GM21723 (cell line): ENCODE measurements around the gene ERBB4.
"Not testable (repeated sequence)": the region's sequence is repeated elsewhere in the genome, so short reads cannot be mapped to it uniquely, and the experiment has no call there.

Source experiments
- ATAC-seq: cut with Tn5 transposase; IDR thresholded peaks from one replicate; pipeline ENCODE4 v1.9.1; 2021; ENCODE audit warnings: mild to moderate bottlenecking, moderate library complexity; ENCODE audit not compliant: unreplicated experiment

Gene ERBB4

DNA sequence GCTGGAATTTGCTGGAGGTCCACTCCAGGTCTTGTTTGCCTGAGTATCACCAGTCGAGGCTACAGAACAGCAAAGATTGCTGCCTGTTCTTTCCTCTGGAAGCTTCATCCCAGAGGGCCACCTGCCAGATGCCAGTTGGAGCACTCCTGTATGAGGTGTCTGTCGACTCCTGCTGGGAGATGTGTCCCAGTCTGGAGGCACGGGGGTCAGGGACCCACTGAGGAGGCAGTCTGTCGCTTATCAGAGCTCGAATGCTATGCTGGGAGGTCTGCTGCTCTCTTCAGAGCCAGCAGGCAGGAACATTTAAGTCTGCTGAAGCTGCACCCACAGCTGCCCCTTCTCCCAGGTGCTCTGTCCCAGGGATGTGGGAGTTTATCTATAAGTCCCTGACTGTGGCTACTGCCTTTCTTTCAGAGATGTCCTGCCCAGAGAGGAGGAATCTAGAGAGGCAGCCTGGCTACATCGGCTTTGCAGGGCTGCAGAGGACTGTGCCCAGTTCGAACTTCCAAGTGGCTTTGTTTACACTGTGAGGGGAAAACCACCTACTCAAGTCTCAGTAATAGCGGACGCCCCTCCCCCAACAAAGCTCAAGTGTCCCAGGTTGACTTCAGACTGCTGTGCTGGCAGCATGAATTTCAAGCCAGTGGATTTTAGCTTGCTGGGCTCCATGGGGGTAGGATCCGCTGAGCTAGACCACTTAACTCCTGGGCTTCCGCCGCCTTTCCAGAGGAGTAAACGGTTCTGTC, 301.1 kb downstream of the ERBB4 start:
- ATAC-seq: no peak

DNA sequence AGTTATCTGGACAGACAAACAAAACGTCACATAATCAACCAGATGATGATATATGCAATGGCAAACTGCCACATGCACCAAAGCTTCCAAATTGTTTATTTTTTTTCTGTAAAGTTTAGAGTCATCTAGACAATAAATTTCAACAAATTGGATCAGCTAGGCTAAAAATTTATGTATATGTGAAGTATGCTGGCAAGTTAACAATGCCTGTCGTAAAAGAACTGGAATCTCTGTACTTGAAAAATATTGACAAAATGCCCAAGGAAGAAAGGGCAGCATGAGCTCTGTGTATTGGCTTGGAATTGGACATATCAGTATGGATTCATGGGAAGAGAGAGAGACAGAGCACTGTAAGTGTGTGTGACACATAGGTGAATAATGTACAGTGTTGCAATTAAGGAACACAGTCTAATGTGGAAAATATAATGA, 309.8 kb downstream of the ERBB4 start:
- no peak for ATAC-seq

DNA sequence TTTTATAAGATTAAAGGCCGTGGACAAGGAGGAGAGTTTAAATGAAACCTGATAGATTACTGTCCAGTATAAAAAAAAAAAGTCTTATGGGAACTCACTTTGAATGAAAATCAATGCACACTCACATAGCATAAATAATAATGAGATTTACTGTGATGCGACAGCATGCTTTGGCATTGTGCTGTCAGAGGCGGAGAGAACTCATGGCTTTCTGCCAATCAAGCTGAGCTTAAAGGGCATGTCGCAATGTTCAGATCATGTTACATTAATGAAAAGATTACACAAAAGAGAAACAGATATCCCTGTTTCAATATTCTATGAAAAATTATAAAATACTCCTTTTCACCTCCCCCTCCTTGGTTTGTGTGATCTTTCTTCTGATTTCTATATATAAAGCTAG, 310.8 kb downstream of the ERBB4 start:
- no peak for ATAC-seq

- no peak for ATAC-seq
Measured at GRCh38 chr2:212226114-212226513, 312.5 kb downstream of the ERBB4 start.

DNA sequence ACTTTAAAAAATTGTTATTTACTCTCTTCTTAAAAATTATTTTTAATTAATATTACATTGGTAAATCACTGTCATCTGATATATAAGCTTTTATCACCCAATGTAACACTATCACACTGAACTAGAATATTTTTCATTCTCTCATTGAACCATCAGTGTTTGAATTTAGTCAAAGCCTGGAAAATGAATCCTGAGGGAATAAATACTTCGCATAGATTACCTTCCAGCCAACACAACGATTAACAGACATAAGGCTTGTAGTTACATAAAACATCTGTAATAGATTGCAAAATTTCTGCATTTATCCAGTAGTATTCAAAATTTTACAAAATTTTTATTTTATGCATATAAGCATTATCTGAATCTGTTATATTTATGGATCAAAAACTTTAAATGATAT, 314.9 kb downstream of the ERBB4 start:
- no peak for ATAC-seq

GRCh38 chr2:212213191-212213590, 325.4 kb downstream of the ERBB4 start:
- ATAC-seq: peak; percentile 65

DNA sequence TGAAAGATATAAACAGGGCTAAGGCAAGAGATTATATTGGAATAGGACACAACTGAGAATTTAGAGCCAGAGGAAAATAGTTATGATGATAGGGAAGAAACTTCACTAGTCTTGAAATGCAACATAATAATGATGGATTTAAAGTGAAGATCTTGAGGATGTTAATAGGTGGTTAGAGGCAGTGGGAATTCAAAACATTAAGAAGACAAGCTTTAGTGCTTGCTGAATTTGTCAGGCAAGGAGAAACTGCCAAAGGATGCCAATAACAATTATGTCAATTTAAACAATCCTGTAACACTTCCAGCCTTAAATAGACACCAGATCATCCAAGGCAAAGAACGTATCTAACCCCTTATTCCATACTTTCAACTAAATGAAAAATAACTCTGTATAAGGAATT, 330.1 kb downstream of the ERBB4 start:
- no peak for ATAC-seq

DNA sequence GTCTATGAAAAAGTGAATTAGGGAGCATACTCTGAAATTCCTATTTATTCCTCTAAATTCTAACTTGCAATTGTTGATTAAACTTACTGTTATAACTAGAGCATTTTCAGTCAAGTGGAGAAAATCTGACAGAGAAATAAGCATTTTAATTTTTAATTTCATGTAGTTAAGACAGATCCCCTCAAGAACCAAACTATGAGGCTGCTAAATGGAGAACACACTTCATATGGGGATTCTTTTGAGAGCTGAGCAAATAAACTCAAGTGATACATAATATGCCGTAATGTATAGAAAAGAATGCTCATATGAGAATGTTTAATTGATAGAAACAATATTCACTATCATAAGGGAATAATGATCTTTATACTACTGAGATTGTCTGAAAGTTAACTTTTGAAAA, 340.8 kb downstream of the ERBB4 start:
- ATAC-seq: no peak

GRCh38 chr2:212195626-212196025, 343.0 kb downstream of the ERBB4 start:
- no peak for ATAC-seq

GRCh38 chr2:212194396-212194795, 344.2 kb downstream of the ERBB4 start:
- ATAC-seq: no peak

DNA sequence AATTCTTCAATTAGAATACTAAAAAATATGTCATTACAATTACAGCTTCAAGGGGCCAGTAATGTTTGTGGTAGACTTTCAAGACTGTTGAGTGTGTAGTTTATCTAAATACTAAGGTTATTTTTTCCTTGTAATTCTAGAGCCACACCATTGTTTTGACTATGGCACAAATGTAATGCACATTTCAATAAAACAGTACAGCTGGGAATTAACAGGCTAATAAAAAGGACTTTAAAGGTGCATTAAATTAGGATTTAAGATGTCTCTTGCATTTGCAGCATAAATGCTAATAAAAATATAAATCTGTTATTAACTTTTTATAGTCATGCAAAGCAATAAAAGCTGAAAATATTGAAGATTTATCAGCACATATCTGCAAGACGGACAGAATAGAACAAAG, 344.8 kb downstream of the ERBB4 start:
- ATAC-seq: no peak

- ATAC-seq: no peak
Measured at GRCh38 chr2:212193056-212193455, 345.5 kb downstream of the ERBB4 start.

GRCh38 chr2:212191438-212191837, 347.2 kb downstream of the ERBB4 start:
- ATAC-seq: not testable (repeated sequence)

DNA sequence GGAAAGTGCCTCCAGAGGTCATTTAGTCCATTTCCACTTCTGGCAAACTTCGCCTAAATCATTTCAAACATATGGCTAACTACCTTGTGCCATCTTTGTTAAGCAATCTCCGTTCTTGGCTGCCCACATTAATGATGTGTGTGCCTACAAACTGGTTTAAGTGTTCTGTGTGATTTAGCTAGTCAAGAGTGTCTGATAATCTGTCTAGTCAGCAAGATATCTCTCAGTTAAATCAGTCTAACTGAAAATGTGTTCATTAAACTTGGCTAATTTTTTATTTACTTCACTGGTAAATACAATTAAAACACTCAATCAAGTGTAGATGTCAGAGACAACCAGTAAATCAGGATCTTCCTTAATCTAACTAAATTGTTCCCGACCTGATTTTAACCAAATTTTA, 352.4 kb downstream of the ERBB4 start:
- ATAC-seq: no peak

- no peak for ATAC-seq
Measured at GRCh38 chr2:212181646-212182045, 357.0 kb downstream of the ERBB4 start.

DNA sequence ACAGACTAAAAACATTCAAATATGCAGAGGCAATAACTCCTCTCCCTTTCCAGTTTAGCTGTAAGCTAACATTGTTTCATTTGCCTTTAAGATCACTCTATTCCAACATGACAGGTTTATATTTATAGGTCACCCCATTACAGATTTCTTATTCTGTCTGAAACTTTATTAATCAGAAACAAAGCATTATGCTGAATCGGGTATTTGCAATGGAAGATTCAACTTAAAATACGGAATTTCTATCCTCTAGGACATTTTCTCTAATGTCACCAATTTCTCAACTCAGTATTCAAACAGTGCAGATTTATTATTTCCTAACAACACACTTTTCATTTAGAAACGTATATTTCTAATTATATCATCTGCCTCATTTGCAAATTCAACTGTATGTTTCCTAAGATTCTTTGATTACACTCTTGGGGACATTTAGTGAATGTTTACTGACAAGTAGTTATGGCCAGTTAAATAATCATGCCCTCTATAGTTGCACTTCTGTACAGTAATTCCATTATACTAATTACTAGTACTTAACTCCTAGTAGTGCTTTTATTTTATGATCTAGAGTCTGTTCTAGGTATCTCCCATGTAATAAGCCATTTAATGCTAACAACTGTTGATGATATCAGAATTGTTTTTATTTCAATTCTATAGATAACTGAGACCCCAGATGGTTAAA, 358.1 kb downstream of the ERBB4 start:
- ATAC-seq: no peak

DNA sequence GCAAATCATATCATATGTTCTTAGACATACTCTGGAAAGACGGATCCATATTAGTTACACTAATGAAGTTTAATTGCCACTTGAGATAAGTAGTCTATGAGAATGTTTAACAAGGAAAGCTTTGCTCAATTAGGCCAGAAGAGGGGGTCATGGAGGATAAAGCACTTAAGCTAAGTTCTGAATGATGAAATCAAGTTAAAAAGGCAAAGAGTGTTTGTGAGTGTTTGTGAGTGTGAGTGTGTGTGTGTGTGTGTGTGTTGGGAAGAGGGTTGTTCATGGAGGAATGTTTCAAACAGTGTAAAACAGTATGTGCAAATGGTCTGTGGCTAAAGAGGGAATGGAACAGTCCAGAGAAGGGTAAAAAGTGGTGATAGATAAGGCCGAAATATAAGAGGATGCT, 360.9 kb downstream of the ERBB4 start:
- no peak for ATAC-seq

DNA sequence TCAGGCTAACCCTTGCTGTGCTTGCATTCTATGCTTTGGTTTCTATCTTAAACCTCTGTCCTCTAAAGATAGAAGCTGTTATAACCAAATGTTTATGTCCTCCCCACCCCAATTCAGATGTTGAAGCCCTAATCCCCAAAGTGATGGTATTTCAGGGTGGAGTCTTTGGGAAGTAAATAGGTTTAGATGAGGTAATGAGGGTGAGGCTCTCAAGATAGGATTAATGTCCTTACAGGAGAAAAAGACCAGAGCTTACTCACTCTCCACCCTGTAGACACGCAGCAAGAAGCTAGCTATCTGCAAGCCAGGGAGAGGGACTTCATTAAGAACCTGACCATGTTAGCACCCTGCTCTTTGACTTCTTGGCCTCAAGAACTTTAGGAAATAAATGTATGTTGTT, 362.5 kb downstream of the ERBB4 start:
- ATAC-seq: no peak

GRCh38 chr2:212173756-212174510, 364.7 kb downstream of the ERBB4 start:
- ATAC-seq: no peak

- no peak for ATAC-seq
Measured at GRCh38 chr2:212173331-212173730, 365.3 kb downstream of the ERBB4 start.

DNA sequence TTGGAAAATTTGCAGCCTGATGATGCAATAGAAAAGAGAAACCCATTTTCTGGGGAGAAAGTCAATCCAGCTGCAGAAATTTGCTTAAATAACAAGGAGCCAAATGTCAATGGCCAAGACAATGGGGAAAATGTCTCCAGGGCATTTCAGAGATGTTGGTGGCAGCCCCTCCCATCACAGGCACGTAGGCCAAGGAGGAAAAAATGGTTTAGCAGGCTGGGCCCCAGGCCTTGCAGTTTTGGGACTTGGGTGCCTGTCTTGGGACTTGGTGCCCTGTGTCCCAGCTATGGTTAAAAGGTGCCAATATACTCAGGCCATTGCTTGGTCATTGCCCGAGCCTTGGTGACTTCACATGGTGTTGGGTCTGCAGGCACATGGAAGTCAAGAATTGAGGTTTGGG, 368.2 kb downstream of the ERBB4 start:
- no peak for ATAC-seq

- no peak for ATAC-seq
Measured at GRCh38 chr2:212158081-212158480, 380.5 kb downstream of the ERBB4 start.
